Stimulated activated CD8-positive, alpha-beta memory T cell treated with anti-CD3 and anti-CD28 coated beads, Interleukin-4, amount 100 ng/mL, for 48 hours (primary cell): ENCODE results near the gene CDC73.

Experiments
- DNase-seq: peaks from one replicate; pipeline ENCODE4 v3.0.0-alpha.2; 2020

Gene CDC73

DNA sequence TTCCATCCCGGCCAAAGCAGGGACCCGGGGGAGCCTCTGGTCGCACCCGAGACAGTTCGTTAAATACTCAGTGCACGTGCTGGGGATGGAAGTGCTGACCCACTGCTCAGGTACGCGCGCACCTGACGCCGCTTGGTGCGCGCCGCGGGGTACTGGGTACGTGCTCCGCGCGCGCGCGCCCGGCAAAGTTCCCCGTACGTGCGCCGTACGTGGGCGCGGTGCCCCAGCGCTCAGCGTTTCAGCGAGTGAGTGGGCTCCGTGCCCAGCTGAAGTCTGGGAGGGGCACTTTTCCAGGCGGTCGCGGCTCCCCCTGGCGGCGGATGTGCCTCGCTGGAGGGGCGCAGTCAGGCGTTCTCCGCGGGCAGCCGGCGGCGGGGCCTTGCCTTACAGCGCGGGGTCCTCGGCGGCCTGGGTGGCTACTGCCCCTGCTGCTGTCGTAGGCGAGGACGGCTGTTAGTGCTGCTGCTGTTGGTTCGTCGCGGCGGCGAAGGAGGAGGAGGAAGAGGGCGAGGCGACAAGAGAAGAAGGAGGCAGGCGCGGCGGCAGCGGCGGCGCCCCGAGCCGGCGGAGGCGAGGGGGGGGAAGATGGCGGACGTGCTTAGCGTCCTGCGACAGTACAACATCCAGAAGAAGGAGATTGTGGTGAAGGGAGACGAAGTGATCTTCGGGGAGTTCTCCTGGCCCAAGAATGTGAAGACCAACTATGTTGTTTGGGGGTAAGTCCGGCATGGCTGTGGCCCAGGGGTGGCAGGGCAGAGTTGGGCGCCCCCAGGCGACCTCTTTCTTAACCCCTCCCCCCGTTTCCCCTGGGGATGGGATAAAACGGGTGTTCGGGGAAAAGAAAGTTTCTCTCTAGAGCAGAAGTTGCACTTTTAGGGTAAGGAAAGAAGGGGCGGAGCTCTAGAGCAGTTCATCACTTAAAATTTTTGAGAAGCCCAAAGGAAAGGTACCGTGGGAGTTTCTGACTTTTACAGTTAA lies at the start of gene CDC73:
Gene CDC73 (plus strand): TSS at position 416 of the 978 bp plus-strand sequence. CDS start 170 bp downstream, at position 586.
- peak; percentile 100 for DNase-seq

DNA sequence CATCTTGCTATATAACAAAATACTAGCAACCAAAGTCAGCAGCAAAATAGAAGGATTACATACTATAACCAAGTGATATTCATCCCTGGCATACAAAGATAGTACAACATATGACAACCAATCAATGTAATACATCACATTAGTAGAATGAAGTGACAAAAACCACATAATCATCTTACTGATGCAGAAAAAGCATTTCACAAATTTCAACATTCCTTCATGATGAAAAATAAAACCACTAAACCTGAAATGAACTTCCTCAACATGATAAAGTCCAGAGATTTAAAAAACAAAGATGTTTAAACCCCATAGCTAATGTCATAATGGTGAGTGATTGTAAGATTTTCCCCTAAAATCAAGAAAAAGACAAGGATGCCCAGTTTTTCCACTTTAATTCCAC lies 43.8 kb upstream of the CDC73 start:
- no peak for DNase-seq

DNA sequence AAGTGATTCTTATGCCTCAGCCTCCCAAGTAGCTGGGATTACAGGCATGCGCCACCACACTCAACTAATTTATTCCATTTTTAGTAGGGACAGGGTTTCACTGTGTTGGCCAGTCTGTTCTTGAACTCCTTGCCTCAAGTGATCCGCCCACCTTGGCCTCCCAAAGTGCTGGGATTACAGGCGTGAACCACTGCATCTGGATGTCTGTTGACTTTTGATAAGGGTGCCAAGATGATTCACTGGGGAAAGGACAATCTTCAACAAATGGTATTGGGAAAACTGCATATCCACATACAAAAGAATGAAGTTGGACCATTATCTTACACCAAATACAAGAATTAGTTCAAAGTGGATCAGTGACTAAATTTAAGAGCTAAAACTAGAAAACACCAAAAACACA lies 42.6 kb upstream of the CDC73 start:
- no peak for DNase-seq

DNA sequence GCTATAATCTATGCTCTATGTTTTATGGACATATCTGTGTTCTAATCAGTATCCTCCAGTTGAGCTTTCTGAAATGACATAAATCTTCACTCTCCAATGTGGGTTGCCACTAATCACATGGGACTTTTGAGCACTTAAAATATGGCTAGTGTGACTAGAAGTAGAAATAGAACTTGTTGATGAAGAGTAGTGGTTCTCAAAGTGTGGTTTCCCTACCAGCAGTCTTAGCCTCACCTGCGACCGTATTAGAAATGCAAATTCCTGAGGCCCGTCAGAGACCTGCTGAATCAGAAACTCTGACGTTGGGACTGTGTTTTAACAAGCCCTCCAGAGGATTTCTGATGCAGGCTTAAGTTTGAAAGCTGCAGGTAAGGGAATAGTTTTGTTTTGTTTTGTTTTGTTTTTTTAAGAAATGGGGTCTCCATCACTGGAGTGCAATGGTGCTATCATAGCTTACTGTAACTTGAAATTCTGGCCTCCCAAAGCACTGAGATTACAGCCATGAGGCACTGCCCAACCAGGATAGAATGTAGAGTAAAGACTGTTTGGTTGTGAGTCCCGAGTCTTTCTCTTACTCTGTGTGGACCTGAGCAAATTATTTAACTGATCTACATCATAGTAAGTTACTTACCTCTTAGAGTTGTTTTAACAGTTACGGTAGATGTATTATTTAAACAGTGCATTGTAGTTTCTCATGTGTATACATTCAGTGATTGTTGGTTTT lies 38.3 kb upstream of the CDC73 start:
- no peak for DNase-seq

DNA sequence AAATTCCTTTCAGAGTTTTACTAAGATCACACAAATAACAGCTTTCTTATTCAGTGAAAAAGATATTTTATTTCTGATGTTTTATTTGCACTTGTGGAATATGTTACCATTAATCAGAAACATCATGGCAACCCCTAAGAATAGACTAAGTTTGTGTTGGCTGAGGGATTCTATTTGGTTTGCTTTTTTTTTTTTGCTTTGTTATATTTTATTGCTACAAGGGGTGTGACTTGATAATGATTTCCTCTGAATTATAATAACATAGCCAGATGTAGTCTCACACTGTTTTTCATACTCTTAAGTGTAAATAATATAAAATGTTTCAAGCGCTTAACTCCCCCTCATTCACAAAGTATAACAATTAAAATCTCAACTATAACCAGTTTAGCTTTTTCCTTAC lies 36.6 kb upstream of the CDC73 start:
- no peak for DNase-seq

DNA sequence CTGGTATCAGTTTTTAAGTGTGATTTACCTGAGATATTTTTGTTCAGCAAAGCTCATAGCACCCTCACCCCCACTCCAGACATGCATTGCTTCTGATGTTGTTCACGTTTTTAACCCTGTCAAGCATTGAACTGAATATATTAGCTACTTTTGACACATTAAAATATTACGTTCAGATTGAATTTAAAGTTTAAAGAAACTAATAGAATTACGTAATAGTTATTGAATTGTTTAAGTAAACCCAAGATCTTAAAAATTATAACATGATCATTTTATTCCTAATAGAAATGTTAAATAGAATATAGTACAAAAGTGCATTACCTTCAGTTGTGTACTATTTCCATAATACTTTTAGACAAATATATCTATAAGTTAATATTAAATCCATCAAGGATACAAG lies 35.5 kb upstream of the CDC73 start:
- DNase-seq = no peak

DNA sequence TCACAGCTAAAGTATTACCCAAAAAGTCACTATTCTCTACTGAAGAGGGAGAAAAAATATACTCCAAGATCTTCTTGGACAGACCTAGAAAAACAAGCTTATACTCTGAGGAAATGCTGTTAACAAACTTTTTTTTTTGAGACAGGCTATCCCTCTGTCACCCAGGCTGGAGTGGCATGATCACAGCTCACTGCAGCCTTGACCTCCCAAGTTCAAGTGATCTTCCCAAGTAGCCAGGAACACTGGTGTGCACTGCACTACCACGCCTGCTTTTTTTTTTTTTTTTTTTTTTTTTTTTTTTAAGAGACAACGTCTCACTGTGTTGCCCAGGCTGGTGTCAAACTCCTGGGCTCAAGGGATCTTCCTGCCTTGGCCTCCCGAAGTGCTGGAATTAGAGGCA lies 33.9 kb upstream of the CDC73 start:
- no peak for DNase-seq

DNA sequence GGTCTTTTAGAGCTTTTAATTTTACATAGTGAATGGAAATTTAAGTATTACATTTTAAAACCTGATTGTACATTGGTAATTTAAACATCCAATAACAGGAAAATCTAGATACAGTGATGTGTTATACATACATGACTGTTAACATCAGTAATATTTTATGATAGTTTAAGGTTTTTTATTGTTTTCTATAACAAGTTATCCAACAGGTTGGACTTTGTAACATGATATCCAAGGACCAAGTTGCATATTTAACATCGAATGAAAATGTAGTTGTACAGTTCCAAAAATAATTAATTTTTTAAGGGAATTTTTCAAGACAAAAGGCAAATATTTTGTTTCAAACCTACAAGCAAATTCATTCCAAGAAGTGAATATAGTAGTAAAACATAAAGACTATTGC lies 31.0 kb upstream of the CDC73 start:
- no peak for DNase-seq

DNA sequence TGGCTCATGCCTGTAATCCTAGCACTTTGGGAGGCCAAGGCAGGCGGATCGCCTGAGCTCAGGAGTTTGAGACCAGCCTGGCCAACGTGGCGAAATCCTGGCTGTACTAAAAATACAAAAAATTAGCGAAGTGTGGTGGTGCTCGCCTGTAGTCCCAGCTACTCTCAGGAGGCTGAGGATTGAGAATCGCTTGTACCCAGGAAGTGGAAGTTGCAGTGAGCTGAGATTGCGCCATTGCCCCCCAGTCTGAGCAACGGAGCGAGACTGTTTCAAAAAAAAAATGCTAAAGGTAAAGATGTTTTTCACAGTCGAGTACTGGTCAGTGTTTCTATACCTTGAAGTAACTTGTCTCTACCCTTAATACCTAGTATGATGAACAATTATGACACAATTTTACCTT lies 27.7 kb upstream of the CDC73 start:
- DNase-seq = no peak

DNA sequence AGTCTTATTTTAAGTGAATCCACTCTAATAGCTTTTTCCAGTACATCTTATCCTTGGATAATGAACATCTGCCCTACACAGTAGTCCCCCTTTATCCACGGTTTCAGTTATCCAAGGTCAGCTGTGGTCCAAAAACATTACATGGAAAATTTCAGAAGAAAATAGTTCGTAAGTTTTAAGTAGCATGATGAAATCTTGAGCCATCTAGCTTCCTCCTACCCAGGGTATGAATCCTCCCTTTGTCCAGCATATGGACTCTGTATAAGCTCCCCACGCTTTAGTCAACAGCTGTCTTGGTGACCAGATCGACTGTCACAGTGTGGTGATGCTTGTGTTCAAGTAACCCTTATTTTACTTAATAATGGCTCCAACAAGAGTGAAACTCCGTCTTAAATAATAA lies 19.2 kb upstream of the CDC73 start:
- no peak for DNase-seq

DNA sequence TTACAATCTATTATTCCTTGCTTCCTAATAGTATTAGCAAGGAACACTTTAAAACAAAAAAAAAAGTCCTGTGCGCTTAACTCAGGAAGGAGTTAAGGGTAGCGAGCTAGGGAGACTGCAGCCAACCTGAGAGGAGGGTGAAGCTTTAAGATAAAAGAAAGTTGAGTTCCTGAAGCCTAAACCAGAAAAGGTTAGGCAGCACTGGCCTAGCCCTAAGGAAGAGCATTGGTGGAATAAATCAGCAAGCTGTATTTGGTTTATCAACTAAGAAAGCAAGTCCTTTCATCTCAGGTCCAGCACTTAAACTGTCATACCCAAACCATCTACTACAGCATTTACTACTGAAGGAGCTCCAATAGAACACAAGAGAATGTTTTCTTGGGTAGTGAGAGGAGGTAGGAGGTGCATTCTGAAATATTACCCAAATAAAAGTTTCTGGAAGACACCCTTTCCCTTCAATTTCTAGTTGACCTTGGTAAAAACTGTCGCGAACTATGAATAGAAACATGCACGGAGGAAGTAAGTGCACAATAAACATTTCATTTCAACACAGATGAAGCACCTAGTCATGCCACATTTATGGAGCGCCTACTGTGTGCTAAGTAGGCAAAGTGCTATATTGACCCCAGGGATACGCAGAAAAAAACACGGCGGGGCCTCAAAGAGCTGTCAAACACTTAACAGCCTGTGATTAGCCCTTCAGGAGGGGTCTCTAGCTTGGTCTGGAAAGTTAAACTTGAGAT lies 17.9 kb upstream of the CDC73 start:
- DNase-seq = no peak

DNA sequence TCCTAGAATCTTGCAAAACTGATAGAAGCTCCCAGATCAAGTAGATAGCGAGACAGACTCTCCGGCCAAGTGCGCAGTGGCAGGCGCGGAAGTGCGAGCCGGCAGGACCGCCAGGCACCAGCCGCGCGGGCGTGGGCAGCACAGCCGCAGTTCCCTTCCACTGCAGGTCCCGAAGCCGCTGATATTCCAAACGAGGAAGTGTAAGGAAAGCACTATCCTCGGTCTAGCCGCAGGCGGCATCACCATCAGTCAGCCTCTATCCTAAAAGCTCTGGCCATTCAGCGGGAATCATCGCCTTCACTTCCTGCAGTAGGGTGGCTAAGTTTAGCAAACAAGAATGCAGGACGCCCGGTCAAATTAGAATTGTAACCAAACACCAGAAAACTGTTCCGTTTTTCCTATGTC lies 17.3 kb upstream of the CDC73 start:
- peak; percentile 48 for DNase-seq

DNA sequence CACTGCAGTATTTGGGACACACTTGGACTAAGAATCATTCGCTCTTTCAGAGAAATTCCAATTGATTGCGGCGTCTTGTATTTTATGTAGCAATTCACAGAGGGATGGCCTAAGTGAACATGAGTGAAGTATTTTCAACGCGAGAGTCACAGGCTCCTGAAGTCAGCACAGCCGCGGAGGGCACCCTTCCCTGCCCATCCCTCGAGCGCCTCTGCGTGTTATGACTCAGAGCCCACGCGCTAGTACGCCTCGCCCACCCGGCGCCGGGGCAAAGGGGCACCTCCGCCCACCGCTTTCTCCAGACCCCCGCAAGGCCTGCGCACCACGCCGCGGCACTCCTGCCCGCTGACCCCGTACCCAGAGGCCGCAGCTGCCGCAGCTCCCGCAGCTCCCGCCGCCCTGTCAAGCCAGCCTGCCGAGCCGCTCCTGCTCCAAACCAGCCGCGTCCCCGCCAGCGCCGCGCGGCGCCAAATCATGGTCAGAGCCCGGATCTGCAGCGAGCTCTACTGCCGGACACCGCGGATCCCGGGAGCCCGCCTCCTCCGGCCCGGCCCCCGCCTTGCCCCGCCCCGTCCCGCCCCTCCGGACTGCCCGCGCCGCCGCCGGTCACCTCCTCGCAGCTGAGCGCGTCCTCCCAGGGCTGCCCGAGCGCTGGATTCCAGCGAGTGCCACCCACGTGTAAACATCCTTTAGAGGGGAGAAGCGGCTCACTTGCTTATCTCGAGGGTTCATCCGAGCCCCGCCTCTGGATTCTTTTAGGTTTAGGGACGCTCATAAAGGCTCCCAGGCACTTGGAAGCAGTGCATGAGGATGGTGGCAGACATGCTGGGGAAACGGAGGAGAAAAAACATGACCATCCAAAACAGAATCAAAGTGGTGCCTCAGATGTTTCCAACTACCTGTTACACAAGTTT lies 16.7 kb upstream of the CDC73 start, which contains the start of gene GLRX2:
Gene GLRX2 (minus strand): TSS at position 508 of the 914 bp plus-strand sequence. CDS start 32 bp downstream, at position 476.
- peak; percentile 75 for DNase-seq

DNA sequence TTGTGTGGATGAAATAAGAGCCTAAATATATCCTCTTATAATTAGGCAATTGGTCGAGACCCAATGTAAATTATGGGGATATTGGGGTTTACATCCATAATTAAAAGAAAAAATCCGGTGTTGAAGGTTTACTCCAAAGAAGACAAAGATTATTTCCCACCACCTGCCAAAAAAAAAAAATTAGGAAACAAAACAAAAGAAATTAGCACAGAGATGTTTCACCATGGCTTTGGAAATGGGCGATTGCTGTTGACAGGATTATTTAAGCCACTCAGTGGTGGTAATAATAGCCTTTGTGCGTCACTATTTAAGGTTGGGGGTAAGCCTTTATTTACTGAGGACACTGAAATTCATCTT lies 16.0 kb upstream of the CDC73 start:
- DNase-seq = no peak

DNA sequence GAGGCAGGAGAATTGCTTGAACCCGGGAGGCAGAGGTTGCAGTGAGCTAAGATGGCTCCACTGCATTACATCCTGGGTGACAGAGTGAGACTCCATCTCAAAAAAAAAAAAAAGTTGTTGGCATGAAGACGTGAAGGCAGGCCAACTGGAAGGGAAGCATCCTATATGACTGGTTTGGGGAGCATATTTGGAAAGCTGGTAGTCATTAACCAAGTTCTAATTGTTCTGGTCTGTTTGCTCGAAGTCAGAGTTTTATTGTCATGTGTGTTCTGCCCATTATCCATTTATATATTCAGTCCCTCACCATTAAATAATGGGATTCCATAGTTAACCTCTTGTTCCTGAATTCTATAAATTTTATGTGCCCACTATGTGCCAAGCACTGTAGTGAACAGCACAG lies 13.4 kb upstream of the CDC73 start:
- DNase-seq = no peak

DNA sequence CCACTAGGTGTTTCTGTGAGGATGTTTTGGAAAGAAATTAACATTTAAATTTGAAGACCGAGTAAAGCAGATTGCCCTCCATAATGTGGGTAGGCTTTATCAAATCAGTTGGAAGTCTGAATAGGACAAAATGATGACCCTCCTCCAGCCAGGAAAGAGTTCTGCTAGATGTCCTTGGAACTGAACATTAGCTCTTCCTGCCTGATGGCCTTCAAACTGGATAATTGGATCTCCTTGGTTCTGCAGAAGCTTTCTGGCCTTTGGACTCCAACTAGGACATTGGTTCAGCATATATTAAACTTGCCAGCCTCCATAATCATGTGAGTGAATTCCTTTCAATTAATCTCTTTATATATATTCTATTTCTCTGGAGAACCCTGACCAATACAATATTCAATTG lies 12.2 kb upstream of the CDC73 start:
- no peak for DNase-seq

DNA sequence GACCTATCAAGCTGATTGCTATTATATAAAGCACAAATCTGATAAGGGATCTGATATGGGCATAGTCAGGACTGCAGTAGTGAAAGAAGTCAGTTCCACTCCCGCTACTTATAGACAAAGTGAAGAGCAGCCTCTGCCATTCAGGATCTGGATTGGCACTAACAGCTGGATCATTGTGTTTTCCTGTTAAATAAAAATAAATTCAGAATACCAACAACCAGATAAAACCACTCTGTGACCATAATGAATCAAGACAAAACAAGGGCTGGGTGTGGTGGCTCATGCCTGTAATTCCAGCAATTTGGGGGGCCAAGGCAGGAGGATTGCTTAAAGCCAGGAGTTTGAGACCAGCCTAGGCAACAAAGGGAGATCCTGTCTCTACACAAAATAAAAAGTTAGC lies 11.6 kb upstream of the CDC73 start:
- no peak for DNase-seq

DNA sequence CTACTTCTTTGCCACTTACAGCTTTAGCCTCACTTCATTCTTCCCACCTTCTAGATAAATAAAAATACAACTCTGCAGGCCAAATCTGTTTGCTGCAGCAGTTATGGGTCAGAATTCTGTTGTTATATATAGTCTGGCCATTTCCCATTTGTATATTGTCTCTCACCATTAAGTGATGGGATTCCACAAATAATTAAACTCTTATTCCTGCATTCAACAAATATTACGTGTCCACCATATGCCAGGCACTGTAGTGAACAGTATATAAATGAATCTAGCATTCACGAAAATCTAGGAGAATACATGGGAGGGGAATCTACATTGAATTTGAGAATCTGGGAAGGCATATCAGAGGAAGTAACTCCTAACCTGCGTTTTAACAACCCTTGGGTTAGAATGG lies 11.0 kb upstream of the CDC73 start:
- no peak for DNase-seq

DNA sequence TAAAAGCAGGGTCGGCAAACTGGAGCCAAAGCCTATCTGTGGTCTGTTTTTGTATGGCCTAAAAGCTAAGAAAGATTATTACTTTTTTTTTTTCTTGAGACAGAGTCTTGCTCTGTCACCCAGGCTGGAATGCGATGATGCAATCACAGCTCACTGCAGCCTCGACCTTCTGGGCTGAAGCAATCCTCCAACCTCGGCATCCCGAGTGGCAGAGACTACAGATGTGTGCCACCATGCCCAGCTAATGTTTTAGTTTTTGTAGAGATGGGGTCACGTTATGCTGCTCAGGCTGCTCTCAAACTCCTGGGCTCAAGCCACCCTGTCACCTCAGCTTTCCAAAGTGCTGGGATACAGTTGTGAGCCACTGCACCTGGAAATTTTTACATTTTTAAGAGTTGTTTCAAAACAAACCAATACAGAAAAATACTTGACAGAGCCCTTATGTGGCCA lies 10.2 kb upstream of the CDC73 start:
- DNase-seq = no peak

DNA sequence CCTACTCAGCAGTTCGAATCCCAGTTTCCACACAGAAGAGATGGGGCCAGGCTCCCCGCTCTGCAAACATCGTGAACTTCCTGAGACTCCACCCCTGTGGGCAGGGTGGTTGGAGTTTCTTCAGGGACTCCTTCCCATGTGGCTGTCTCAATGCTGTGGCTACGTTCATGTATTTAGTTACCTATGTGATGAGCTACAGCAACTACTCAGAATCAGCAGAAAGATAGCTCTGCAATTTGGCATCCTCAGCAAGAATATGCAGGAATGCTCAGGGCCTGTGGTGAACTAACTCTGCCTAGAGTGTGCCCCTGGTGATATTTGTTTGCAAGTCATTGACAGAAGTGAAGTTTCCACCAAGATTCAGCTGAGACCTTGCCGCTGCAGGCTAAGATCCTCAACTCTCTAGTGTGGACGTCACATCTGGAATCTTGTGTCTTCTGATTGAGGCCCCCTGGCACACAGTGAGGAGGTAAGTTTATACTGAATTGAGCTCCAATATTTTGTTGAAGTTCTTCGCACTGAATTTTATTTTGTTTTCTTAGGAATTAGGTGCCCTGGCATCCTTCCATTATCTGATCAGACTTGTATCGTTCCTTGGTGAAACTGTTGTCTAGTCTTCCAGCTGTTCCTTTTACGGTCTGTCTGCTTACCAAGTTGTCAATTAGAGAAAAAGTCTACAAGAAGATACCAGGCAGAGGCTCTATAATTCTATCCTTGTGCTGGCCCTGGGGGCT lies 8.4 kb upstream of the CDC73 start:
- DNase-seq = no peak

DNA sequence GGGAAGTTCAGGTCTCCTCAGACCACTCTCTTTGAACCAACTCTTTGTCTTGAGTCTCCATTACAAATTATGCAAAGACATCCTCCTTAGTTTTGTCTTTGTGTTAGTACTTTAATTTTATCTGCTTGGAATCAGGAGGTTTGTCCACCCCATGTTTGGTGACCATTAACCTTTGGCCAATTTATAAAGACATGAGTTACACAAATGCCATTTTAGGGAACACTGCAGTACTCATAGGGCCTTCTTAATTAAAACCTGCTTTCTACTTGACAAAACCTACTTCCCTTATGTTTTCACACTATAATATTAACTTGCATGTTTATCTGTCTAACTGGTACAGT lies 7.9 kb upstream of the CDC73 start:
- DNase-seq = no peak
